ENCODE measurements around the gene CAMTA1.

CAMTA1 gene

GRCh38 chr1:6970221-6970620, 185.0 kb downstream of the CAMTA1 start:
- Histone ChIP-seq H3K9me3 (ENCODE audit: control insufficient read depth in 5 of 5, low read length in 5 of 5) (no peaks in the 10 kb centered on the region), H3K4me1 (ENCODE audit: control insufficient read depth in 5 of 5, insufficient read depth in 5 of 5, low read length in 5 of 5) (no peaks in the 10 kb centered on the region), H3K36me3 (ENCODE audit: control insufficient read depth in 5 of 5, insufficient read depth in 5 of 5, low read length in 5 of 5) (no peaks in the 10 kb centered on the region), H3K27me3 (ENCODE audit: control insufficient read depth in 5 of 5, insufficient read depth in 4 of 5, low read length in 5 of 5) (peaks cover 7 to 40% (median 30%) of the 10 kb centered on the region in 5 donors), H3K9ac (ENCODE audit: low read length in 5 of 5) (no peak overlapping the region), H3K4me3 (ENCODE audit: low read depth in 1 of 5, low read length in 5 of 5) (no peak overlapping the region), H3K27ac (ENCODE audit: low read depth, low read length) (no peak overlapping the region)

- Histone ChIP-seq H3K4me1 (ENCODE audit: control insufficient read depth in 5 of 5, insufficient read depth in 5 of 5, low read length in 5 of 5) (no peaks in the 10 kb centered on the region), H3K27me3 (ENCODE audit: control insufficient read depth in 5 of 5, insufficient read depth in 4 of 5, low read length in 5 of 5) (peaks cover 7 to 33% (median 31%) of the 10 kb centered on the region in 5 donors), H3K9me3 (ENCODE audit: control insufficient read depth in 5 of 5, low read length in 5 of 5) (no peaks in the 10 kb centered on the region), H3K27ac (ENCODE audit: low read depth, low read length) (no peak overlapping the region), H3K4me3 (ENCODE audit: low read depth in 1 of 5, low read length in 5 of 5) (no peak overlapping the region), H3K9ac (ENCODE audit: low read length in 5 of 5) (no peak overlapping the region), H3K36me3 (ENCODE audit: control insufficient read depth in 5 of 5, insufficient read depth in 5 of 5, low read length in 5 of 5) (no peaks in the 10 kb centered on the region)
Observed at GRCh38 chr1:6971048-6971447, 185.8 kb downstream of the CAMTA1 start.

GRCh38 chr1:6971699-6972098, 186.4 kb downstream of the CAMTA1 start:
- no peak overlapping the region for H3K27ac ChIP-seq (ENCODE audit: low read depth, low read length)
- H3K27me3 ChIP-seq (ENCODE audit: control insufficient read depth in 5 of 5, insufficient read depth in 4 of 5, low read length in 5 of 5), result peaks cover 7 to 31% (median 28%) of the 10 kb centered on the region in 5 donors
- no peaks in the 10 kb centered on the region for H3K4me1 ChIP-seq (ENCODE audit: control insufficient read depth in 5 of 5, insufficient read depth in 5 of 5, low read length in 5 of 5)
- no peak overlapping the region for H3K4me3 ChIP-seq (ENCODE audit: low read depth in 1 of 5, low read length in 5 of 5)
- H3K36me3 ChIP-seq (ENCODE audit: control insufficient read depth in 5 of 5, insufficient read depth in 5 of 5, low read length in 5 of 5), result no peaks in the 10 kb centered on the region
- no peak overlapping the region for H3K9ac ChIP-seq (ENCODE audit: low read length in 5 of 5)
- no peaks in the 10 kb centered on the region for H3K9me3 ChIP-seq (ENCODE audit: control insufficient read depth in 5 of 5, low read length in 5 of 5)

GRCh38 chr1:6972399-6972798, 187.1 kb downstream of the CAMTA1 start:
- no peak overlapping the region for H3K9ac ChIP-seq (ENCODE audit: low read length in 5 of 5)
- no peak overlapping the region for H3K27ac ChIP-seq (ENCODE audit: low read depth, low read length)
- H3K4me3 ChIP-seq (ENCODE audit: low read depth in 1 of 5, low read length in 5 of 5), result no peak overlapping the region
- H3K27me3 ChIP-seq (ENCODE audit: control insufficient read depth in 5 of 5, insufficient read depth in 4 of 5, low read length in 5 of 5), result peaks cover 7 to 29% (median 25%) of the 10 kb centered on the region in 5 donors
- H3K36me3 ChIP-seq (ENCODE audit: control insufficient read depth in 5 of 5, insufficient read depth in 5 of 5, low read length in 5 of 5), result no peaks in the 10 kb centered on the region
- H3K4me1 ChIP-seq (ENCODE audit: control insufficient read depth in 5 of 5, insufficient read depth in 5 of 5, low read length in 5 of 5), result no peaks in the 10 kb centered on the region
- H3K9me3 ChIP-seq (ENCODE audit: control insufficient read depth in 5 of 5, low read length in 5 of 5), result no peaks in the 10 kb centered on the region

GRCh38 chr1:6975331-6976043, 190.2 kb downstream of the CAMTA1 start:
- no peak overlapping the region for H3K9ac ChIP-seq (ENCODE audit: low read length in 5 of 5)
- H3K9me3 ChIP-seq (ENCODE audit: control insufficient read depth in 5 of 5, low read length in 5 of 5), result no peaks in the 10 kb centered on the region
- H3K27me3 ChIP-seq (ENCODE audit: control insufficient read depth in 5 of 5, insufficient read depth in 4 of 5, low read length in 5 of 5), result peaks cover 0 to 11% (median 5%) of the 10 kb centered on the region in 5 donors
- no peak overlapping the region for H3K4me3 ChIP-seq (ENCODE audit: low read depth in 1 of 5, low read length in 5 of 5)
- no peak overlapping the region for H3K27ac ChIP-seq (ENCODE audit: low read depth, low read length)
- no peaks in the 10 kb centered on the region for H3K36me3 ChIP-seq (ENCODE audit: control insufficient read depth in 5 of 5, insufficient read depth in 5 of 5, low read length in 5 of 5)
- no peaks in the 10 kb centered on the region for H3K4me1 ChIP-seq (ENCODE audit: control insufficient read depth in 5 of 5, insufficient read depth in 5 of 5, low read length in 5 of 5)

GRCh38 chr1:6976044-6976375, 190.8 kb downstream of the CAMTA1 start:
- Histone ChIP-seq H3K9me3 (ENCODE audit: control insufficient read depth in 5 of 5, low read length in 5 of 5) (no peaks in the 10 kb centered on the region), H3K27me3 (ENCODE audit: control insufficient read depth in 5 of 5, insufficient read depth in 4 of 5, low read length in 5 of 5) (peaks cover 0 to 9% (median 5%) of the 10 kb centered on the region in 5 donors), H3K9ac (ENCODE audit: low read length in 5 of 5) (no peak overlapping the region), H3K27ac (ENCODE audit: low read depth, low read length) (no peak overlapping the region), H3K4me3 (ENCODE audit: low read depth in 1 of 5, low read length in 5 of 5) (no peak overlapping the region), H3K36me3 (ENCODE audit: control insufficient read depth in 5 of 5, insufficient read depth in 5 of 5, low read length in 5 of 5) (no peaks in the 10 kb centered on the region), H3K4me1 (ENCODE audit: control insufficient read depth in 5 of 5, insufficient read depth in 5 of 5, low read length in 5 of 5) (no peaks in the 10 kb centered on the region)

- H3K9me3 ChIP-seq (ENCODE audit: control insufficient read depth in 5 of 5, low read length in 5 of 5), result no peaks in the 10 kb centered on the region
- H3K9ac ChIP-seq (ENCODE audit: low read length in 5 of 5), result no peak overlapping the region
- no peaks in the 10 kb centered on the region for H3K36me3 ChIP-seq (ENCODE audit: control insufficient read depth in 5 of 5, insufficient read depth in 5 of 5, low read length in 5 of 5)
- H3K27ac ChIP-seq (ENCODE audit: low read depth, low read length), result no peak overlapping the region
- no peaks in the 10 kb centered on the region for H3K4me1 ChIP-seq (ENCODE audit: control insufficient read depth in 5 of 5, insufficient read depth in 5 of 5, low read length in 5 of 5)
- no peak overlapping the region for H3K4me3 ChIP-seq (ENCODE audit: low read depth in 1 of 5, low read length in 5 of 5)
- H3K27me3 ChIP-seq (ENCODE audit: control insufficient read depth in 5 of 5, insufficient read depth in 4 of 5, low read length in 5 of 5), result peaks cover 0 to 9% (median 0%) of the 10 kb centered on the region in 5 donors
Observed at GRCh38 chr1:6979003-6979613, 193.9 kb downstream of the CAMTA1 start.

- no peak overlapping the region for H3K4me3 ChIP-seq (ENCODE audit: low read depth in 1 of 5, low read length in 5 of 5)
- H3K36me3 ChIP-seq (ENCODE audit: control insufficient read depth in 5 of 5, insufficient read depth in 5 of 5, low read length in 5 of 5), result no peaks in the 10 kb centered on the region
- H3K9me3 ChIP-seq (ENCODE audit: control insufficient read depth in 5 of 5, low read length in 5 of 5), result no peaks in the 10 kb centered on the region
- H3K9ac ChIP-seq (ENCODE audit: low read length in 5 of 5), result no peak overlapping the region
- peaks cover 5 to 16% (median 10%) of the 10 kb centered on the region in 5 donors for H3K27me3 ChIP-seq (ENCODE audit: control insufficient read depth in 5 of 5, insufficient read depth in 4 of 5, low read length in 5 of 5)
- H3K4me1 ChIP-seq (ENCODE audit: control insufficient read depth in 5 of 5, insufficient read depth in 5 of 5, low read length in 5 of 5), result no peaks in the 10 kb centered on the region
- H3K27ac ChIP-seq (ENCODE audit: low read depth, low read length), result no peak overlapping the region
Observed at GRCh38 chr1:6981595-6981994, 196.3 kb downstream of the CAMTA1 start.

GRCh38 chr1:6982443-6982842, 197.2 kb downstream of the CAMTA1 start:
- peaks cover 6 to 17% (median 10%) of the 10 kb centered on the region in 5 donors for H3K27me3 ChIP-seq (ENCODE audit: control insufficient read depth in 5 of 5, insufficient read depth in 4 of 5, low read length in 5 of 5)
- H3K4me3 ChIP-seq (ENCODE audit: low read depth in 1 of 5, low read length in 5 of 5), result no peak overlapping the region
- H3K36me3 ChIP-seq (ENCODE audit: control insufficient read depth in 5 of 5, insufficient read depth in 5 of 5, low read length in 5 of 5), result no peaks in the 10 kb centered on the region
- H3K9ac ChIP-seq (ENCODE audit: low read length in 5 of 5), result no peak overlapping the region
- no peaks in the 10 kb centered on the region for H3K4me1 ChIP-seq (ENCODE audit: control insufficient read depth in 5 of 5, insufficient read depth in 5 of 5, low read length in 5 of 5)
- no peaks in the 10 kb centered on the region for H3K9me3 ChIP-seq (ENCODE audit: control insufficient read depth in 5 of 5, low read length in 5 of 5)
- H3K27ac ChIP-seq (ENCODE audit: low read depth, low read length), result no peak overlapping the region

- Histone ChIP-seq H3K27ac (ENCODE audit: low read depth, low read length) (no peak overlapping the region), H3K4me1 (ENCODE audit: control insufficient read depth in 5 of 5, insufficient read depth in 5 of 5, low read length in 5 of 5) (no peaks in the 10 kb centered on the region), H3K9me3 (ENCODE audit: control insufficient read depth in 5 of 5, low read length in 5 of 5) (no peaks in the 10 kb centered on the region), H3K36me3 (ENCODE audit: control insufficient read depth in 5 of 5, insufficient read depth in 5 of 5, low read length in 5 of 5) (no peaks in the 10 kb centered on the region), H3K4me3 (ENCODE audit: low read depth in 1 of 5, low read length in 5 of 5) (no peak overlapping the region), H3K9ac (ENCODE audit: low read length in 5 of 5) (no peak overlapping the region), H3K27me3 (ENCODE audit: control insufficient read depth in 5 of 5, insufficient read depth in 4 of 5, low read length in 5 of 5) (peaks cover 8 to 21% (median 10%) of the 10 kb centered on the region in 5 donors)
Observed at GRCh38 chr1:6982860-6983259, 197.6 kb downstream of the CAMTA1 start.

All from subcutaneous abdominal adipose tissue (tissue), 5 donors.